MCF 10A (cell line): ENCODE measurements around the gene FYCO1. TPM values are rescaled to one million over a fixed set of nuclear protein-coding genes. Genes with fewer than 3 reads are reported as not detected.

Source experiments
- BruUV-seq: library from RNA; stranded (reverse); fragments of 400-500 nt; replicated peaks from 2 replicates; lab custom pipeline; 2021; lab: Mats Ljungman, UMichigan
- CTCF ChIA-PET: fragments of 300-600 bp; sonication (Branson Sonifier 250); formaldehyde crosslinking; extraction: SDS; loops from one replicate; lab custom pipeline; 2021; ENCODE audit warnings: antibody characterized with exemption, inconsistent platforms; lab: Yijun Ruan, JAX
- POLR2A ChIA-PET: fragments of 300-600, 350-650 bp; sonication (Branson Sonifier 250); formaldehyde crosslinking; extraction: SDS; loops from one replicate; lab custom pipeline; 2020; ENCODE audit warnings: antibody characterized with exemption, inconsistent platforms; lab: Yijun Ruan, JAX
- DNase-seq: peaks from one replicate; pipeline ENCODE4 v3.0.0-alpha.2; 2018; ENCODE audit not compliant: unreplicated experiment
- H3K27ac Mint-ChIP-seq: one replicate; pipeline ENCODE4 v1.8.0; 2022; ENCODE audit warnings: mild to moderate bottlenecking, low read depth, mixed read lengths; ENCODE audit not compliant: unreplicated experiment
- H3K27me3 Mint-ChIP-seq: one replicate; pipeline ENCODE4 v1.8.0; 2022; ENCODE audit warnings: mixed read lengths; ENCODE audit not compliant: insufficient read depth, unreplicated experiment
- H3K36me3 Mint-ChIP-seq: one replicate; pipeline ENCODE4 v1.8.0; 2022; ENCODE audit warnings: mild to moderate bottlenecking, moderate library complexity, mixed read lengths; ENCODE audit not compliant: insufficient read depth, unreplicated experiment
- H3K4me1 Mint-ChIP-seq: one replicate; pipeline ENCODE4 v1.8.0; 2022; ENCODE audit warnings: mixed read lengths; ENCODE audit not compliant: insufficient read depth, unreplicated experiment
- H3K4me3 Mint-ChIP-seq: one replicate; pipeline ENCODE4 v1.8.0; 2022; ENCODE audit warnings: mild to moderate bottlenecking, moderate library complexity, mixed read lengths; ENCODE audit not compliant: unreplicated experiment
- H3K9me3 Mint-ChIP-seq: one replicate; pipeline ENCODE4 v1.8.0; 2022; ENCODE audit warnings: mixed read lengths; ENCODE audit not compliant: unreplicated experiment
- intact Hi-C: fragments of 100-400 bp; cut with micrococcal nuclease; formaldehyde crosslinking; loops from 2 replicates; pipeline ENCODE4 v1.14.1; 2022
- total RNA-seq: library from RNA; stranded (reverse); gene quantifications from 2 replicates; pipeline ENCODE4 v1.2.3, GENCODE V29; 2022
- TF ChIP-seq, protein P1 (sequence below): fragments of 200-600 bp; IDR thresholded peaks from one replicate; pipeline ENCODE4 v1.8.0; 2022; ENCODE audit warnings: antibody characterized with exemption, mild to moderate bottlenecking; ENCODE audit not compliant: unreplicated experiment

FYCO1 gene
- total RNA-seq, 1 experiment from 2014 or later: 18.4 TPM

DNA sequence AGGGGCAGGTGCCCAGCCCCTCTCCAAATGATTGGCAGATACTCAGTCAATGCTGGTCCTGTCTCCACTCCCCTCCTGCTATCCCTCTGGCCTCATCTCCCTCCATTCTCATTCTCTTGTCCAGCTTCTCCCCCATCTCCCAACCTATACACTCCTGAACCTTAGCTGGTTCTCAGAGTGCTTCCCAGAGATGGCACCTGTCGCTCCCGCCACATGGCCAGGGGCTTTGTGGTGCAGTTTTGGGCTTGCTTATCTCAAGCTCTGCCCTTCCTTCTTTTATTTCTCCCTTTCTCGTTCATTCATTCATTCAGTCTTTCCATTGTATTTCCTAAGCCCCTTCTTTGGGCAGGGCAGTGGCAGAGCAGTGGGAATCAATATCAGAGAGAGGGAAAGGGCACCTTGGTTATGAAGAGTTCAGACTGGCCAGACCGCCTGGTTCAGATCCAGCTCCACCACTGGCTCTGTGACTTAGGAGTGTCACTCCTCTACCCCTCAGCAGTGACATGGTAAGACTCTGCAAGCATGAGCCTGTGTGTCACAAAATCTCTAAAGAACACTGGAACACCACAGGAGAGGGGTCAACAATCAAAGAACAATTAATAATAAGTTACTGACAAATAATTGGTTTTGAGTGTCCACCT lies 72.6 kb downstream of the FYCO1 start:
- no peak overlapping the region for H3K4me3 Mint-ChIP-seq
- BruUV-seq: no TSS peak
- TF ChIP-seq, protein P1, sequence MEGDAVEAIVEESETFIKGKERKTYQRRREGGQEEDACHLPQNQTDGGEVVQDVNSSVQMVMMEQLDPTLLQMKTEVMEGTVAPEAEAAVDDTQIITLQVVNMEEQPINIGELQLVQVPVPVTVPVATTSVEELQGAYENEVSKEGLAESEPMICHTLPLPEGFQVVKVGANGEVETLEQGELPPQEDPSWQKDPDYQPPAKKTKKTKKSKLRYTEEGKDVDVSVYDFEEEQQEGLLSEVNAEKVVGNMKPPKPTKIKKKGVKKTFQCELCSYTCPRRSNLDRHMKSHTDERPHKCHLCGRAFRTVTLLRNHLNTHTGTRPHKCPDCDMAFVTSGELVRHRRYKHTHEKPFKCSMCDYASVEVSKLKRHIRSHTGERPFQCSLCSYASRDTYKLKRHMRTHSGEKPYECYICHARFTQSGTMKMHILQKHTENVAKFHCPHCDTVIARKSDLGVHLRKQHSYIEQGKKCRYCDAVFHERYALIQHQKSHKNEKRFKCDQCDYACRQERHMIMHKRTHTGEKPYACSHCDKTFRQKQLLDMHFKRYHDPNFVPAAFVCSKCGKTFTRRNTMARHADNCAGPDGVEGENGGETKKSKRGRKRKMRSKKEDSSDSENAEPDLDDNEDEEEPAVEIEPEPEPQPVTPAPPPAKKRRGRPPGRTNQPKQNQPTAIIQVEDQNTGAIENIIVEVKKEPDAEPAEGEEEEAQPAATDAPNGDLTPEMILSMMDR: no peak
- ChIA-PET POLR2A (interaction anchor here (1.0 to 1.8 kb wide), 2 partner anchors 9 to 17 kb away, joined by 3 read pairs; no protein-coding TSS in a partner anchor), CTCF (interaction anchor here (0.6 to 1.2 kb wide), 2 partner anchors 16 to 22 kb away, joined by 5 read pairs; no protein-coding TSS in a partner anchor)
- no peak overlapping the region for H3K27ac Mint-ChIP-seq
- DNase-seq: no peak
- no peaks in the 10 kb centered on the region for H3K4me1 Mint-ChIP-seq
- H3K9me3 Mint-ChIP-seq: no peaks in the 10 kb centered on the region
- peaks cover 26% of the 10 kb centered on the region for H3K36me3 Mint-ChIP-seq
- intact Hi-C loops: no loop called here
- H3K27me3 Mint-ChIP-seq: no peaks in the 10 kb centered on the region

DNA sequence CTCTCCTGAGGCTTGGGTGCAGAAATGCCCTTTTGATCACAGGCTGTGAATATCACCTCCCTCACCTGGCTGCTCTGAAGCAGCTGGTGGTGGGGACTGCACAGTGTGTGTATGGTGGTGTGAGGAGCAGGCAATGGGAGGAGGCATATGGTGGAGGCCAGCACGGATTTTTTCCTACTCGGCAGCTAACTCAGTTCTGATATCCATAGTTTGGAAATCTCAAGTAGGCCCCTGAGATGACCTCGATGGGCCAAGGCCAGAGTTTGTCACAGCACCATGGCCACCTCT lies 73.6 kb downstream of the FYCO1 start:
- Mint-ChIP-seq H3K4me1 (no peaks in the 10 kb centered on the region), H3K36me3 (peaks cover 25% of the 10 kb centered on the region), H3K27me3 (no peaks in the 10 kb centered on the region), H3K9me3 (no peaks in the 10 kb centered on the region), H3K4me3 (no peak overlapping the region), H3K27ac (no peak overlapping the region)
- ChIA-PET CTCF (interaction anchor here (0.6 to 1.2 kb wide), 3 partner anchors 17 to 157 kb away, joined by 3 to 5 read pairs (median 3); no protein-coding TSS in a partner anchor), POLR2A (interaction anchor here (0.5 to 1.0 kb wide), 2 partner anchors 10 to 27 kb away, joined by 3 to 4 read pairs; no protein-coding TSS in a partner anchor)
- TF ChIP-seq, protein P1: no peak
- DNase-seq: no peak
- intact Hi-C loops: no loop called here
- no TSS peak for BruUV-seq

DNA sequence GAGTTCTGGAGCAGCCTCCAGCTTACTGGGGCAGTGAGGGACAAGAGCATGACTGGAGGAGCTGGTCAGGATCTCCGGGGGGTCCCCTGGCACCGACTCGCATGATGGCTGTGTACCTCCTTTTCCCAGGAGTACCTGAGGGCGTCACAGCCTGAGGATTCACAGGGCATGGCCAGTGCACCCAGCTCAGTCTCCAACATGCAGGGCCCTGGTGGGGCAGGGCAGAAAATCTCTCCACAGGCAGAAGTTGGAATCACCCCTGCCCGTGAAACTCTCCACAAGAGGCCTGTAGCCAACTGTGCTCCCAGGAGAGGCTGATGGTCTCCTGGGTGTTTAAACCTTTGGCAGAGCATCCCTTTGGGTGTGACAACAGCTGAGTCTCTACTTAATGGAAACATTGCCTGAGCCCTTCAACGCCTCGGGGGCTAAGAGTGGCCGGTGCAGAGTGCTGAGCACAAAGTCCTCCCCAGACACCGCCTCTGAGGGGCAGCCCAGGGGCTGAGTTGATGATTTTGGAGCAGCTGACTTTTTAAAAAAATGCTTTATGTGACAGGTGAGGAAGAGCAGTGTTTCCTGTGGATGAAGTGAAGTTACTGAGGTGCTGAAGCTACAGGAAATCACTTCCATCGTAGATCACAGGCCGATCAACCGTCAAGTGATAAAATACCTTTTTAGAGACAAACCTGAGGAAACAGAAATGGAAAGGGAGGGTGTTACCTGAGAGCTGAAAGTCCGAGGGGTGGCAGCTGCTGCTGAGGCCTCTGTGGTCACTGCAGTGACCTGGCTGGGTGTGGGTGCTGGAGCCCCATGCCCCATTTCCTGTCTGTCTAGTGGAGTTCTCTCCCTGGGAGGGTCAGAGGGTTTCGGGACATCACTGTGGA lies 74.2 kb downstream of the FYCO1 start:
- Mint-ChIP-seq H3K9me3 (no peaks in the 10 kb centered on the region), H3K36me3 (peaks cover 25% of the 10 kb centered on the region), H3K27me3 (no peaks in the 10 kb centered on the region), H3K4me3 (no peak overlapping the region), H3K27ac (no peak overlapping the region), H3K4me1 (no peaks in the 10 kb centered on the region)
- no TSS peak for BruUV-seq
- CTCF ChIA-PET: interaction anchor here (0.6 to 2.7 kb wide), 4 partner anchors 13 to 157 kb away, joined by 3 to 12 read pairs (median 4); no protein-coding TSS in a partner anchor
- POLR2A ChIA-PET: interaction anchor here (0.5 to 0.8 kb wide), 2 partner anchors 9 to 26 kb away, joined by 3 to 4 read pairs; no protein-coding TSS in a partner anchor
- TF ChIP-seq, protein P1: no peak
- intact Hi-C loops: no loop called here
- DNase-seq: no peak
